A549 (cell line): Measurements from ENCODE around the gene NPNT.
"Not testable (repeated sequence)": the region's sequence is repeated elsewhere in the genome, so short reads cannot be mapped to it uniquely, and the experiment has no call there.

Source experiments
- CEBPB ChIP-seq, 2 experiments: fragments of >200 bp in 1 of 2; sonication (Bioruptor Twin) in 1 of 2; formaldehyde crosslinking in 1 of 2; IDR thresholded peaks; 2 replicates each; pipeline ENCODE4 v1.6.1; 2012 to 2016
- CHD4 ChIP-seq: fragments of 200-600 bp; sonication (generic); IDR thresholded peaks from 2 replicates; pipeline ENCODE4 v1.6.1; 2016; ENCODE audit warnings: antibody characterized with exemption, mild to moderate bottlenecking, borderline replicate concordance
- CTCF ChIP-seq: fragments of >200 bp; sonication (Bioruptor Twin); formaldehyde crosslinking; IDR thresholded peaks from 3 replicates; pipeline ENCODE4 v1.5.1; 2016
- ESRRA ChIP-seq: fragments of 150-350 bp; IDR thresholded peaks from 2 replicates; pipeline ENCODE4 v1.6.1; 2014; ENCODE audit warnings: mild to moderate bottlenecking, low read length, borderline replicate concordance
- MAX ChIP-seq: IDR thresholded peaks from 2 replicates; pipeline ENCODE4 v1.6.1; 2012
- RCOR1 ChIP-seq: fragments of 150-350 bp; IDR thresholded peaks from 2 replicates; pipeline ENCODE4 v1.6.1; 2014; ENCODE audit warnings: antibody characterized with exemption, low read length, low read depth
- TFCP2L1 ChIP-seq: fragments of 250-450 bp; sonication (Bioruptor Pico); IDR thresholded peaks from 2 replicates; pipeline ENCODE4 v1.5.0; 2021; ENCODE audit warnings: mild to moderate bottlenecking

GRCh38 chr4:105852230-105852629 lies 43.0 kb upstream of the NPNT start:
- not testable (repeated sequence) for TF ChIP-seq CHD4; CTCF; CEBPB (IDR thresholded peaks at IDR 0.05); ESRRA; TFCP2L1 (CRISPR knock-in tag); MAX; RCOR1
